Panc1 (cell line): ENCODE measurements around the gene NPIPB4. TPM values are rescaled to one million over a fixed set of nuclear protein-coding genes. Genes with fewer than 3 reads are reported as not detected.
"Not testable (repeated sequence)": the region's sequence is repeated elsewhere in the genome, so short reads cannot be mapped to it uniquely, and the experiment has no call there.

Experiments used
- ATAC-seq: fragments of 200-7000 bp; cut with Tn5 transposase; 2 replicates; pipeline ENCODE4 v1.9.1; 2020; ENCODE audit warnings: mild to moderate bottlenecking, moderate library complexity
- BruUV-seq: library from RNA; stranded (reverse); fragments of 400-500 nt; replicated peaks from 2 replicates; lab custom pipeline; 2021; lab: Mats Ljungman, UMichigan
- CTCF ChIA-PET: fragments of 300-600 bp; sonication (Branson Sonifier 250); formaldehyde crosslinking; loops from one replicate; lab custom pipeline; 2022; ENCODE audit warnings: antibody characterized with exemption; lab: Charles Lee
- POLR2A ChIA-PET: fragments of 300-600 bp; sonication (Branson Sonifier 250); formaldehyde crosslinking; loops from one replicate; lab custom pipeline; 2022; ENCODE audit warnings: antibody characterized with exemption; lab: Charles Lee
- DNase-seq: peaks from one replicate; pipeline ENCODE4 v3.0.0-alpha.2; 2010; ENCODE audit warnings: low read depth, low spot score
- H3K27ac ChIP-seq: 2 replicates; pipeline ENCODE4 v1.5.1; 2011; ENCODE audit warnings: mild to moderate bottlenecking, low read length, inconsistent platforms
- H3K27me3 ChIP-seq: fragments of 200-500 bp; sonication (Bioruptor generic); 2 replicates; pipeline ENCODE4 v1.6.0; 2014; ENCODE audit warnings: low read length, inconsistent platforms; ENCODE audit not compliant: control insufficient read depth, insufficient read depth
- H3K36me3 ChIP-seq: fragments of 200-500 bp; sonication (Bioruptor generic); 2 replicates; pipeline ENCODE4 v1.5.1; 2014; ENCODE audit warnings: inconsistent platforms, mild to moderate bottlenecking, low read length, moderate library complexity; ENCODE audit not compliant: control insufficient read depth, insufficient read depth
- H3K4me1 ChIP-seq: 2 replicates; pipeline ENCODE4 v1.5.1; 2011; ENCODE audit warnings: inconsistent platforms, mild to moderate bottlenecking, low read length, moderate library complexity; ENCODE audit not compliant: control insufficient read depth, insufficient read depth
- H3K4me3 ChIP-seq, 2 experiments: 2 replicates each; pipeline ENCODE4 v1.5.1; 2011 to 2012; ENCODE audit warnings: low read depth in 2 of 2, low read length in 2 of 2, mild to moderate bottlenecking in 2 of 2, inconsistent platforms in 1 of 2, moderate library complexity in 1 of 2
- H3K9me3 ChIP-seq: fragments of 200-500 bp; sonication (Bioruptor generic); 2 replicates; pipeline ENCODE4 v1.5.1; 2014; ENCODE audit warnings: low read depth, mild to moderate bottlenecking, inconsistent platforms, low read length, moderate library complexity; ENCODE audit not compliant: control insufficient read depth, insufficient read depth
- in situ Hi-C: cut with HindIII; loops from 2 replicates; pipeline ENCODE4 v1.10.0; 2016; ENCODE audit warnings: low sequenced_read_pairs, low pct_unique_long_range_greater_than_20kb
- intact Hi-C: fragments of 100-400 bp; cut with micrococcal nuclease; formaldehyde crosslinking; loops from one replicate; pipeline ENCODE4 v1.10.0; 2022; ENCODE audit not compliant: unreplicated experiment
- total RNA-seq: library from RNA; stranded (reverse); gene quantifications from one replicate; pipeline ENCODE4 v1.2.1, GENCODE V29; 2021; ENCODE audit not compliant: unreplicated experiment
- TF ChIP-seq, protein P1 (sequence below): fragments of 450-650 bp; IDR thresholded peaks from 2 replicates; pipeline ENCODE4 v1.5.1; 2017; ENCODE audit warnings: mild to moderate bottlenecking

Gene NPIPB4
- total RNA-seq, 1 experiment from 2014 or later: 87.8 TPM

DNA sequence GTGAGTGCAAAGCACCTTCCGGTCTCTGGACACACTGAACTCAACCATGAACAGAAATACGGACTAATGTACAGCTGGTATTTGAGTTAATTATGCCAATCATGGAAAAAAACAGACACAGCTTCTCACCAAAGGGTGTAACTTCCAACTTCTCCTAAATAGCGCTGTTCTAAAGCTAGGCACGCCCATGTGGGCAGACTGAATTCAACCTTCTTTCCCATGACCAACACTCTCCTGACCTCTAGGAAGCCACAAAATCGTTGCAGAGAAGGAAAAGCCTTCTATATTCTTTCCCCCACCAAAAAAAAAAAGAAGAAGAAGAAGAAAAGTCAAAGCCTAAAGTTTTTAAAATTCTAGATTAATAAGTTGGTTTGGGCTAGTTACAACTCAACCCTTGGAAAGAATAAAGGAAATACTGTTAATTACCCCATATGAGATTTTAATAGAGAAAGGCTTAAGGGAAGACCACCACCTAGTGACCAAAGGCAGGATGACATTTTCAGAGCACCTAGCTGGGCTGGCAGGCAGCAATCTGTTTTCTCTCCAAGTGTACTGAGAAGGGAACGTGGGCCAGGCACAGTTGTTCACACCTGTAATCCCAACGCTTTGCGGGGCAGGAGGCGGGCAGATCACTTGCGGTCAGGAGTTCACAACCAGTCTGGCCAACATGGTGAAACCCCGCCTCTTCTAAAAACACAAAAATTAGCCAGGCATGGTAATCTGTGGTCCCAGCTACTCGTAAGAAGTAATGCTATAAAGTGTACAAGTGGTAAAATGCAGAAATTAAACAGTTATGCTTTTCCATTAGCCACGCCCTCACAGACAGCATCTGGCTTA is 55.8 kb downstream of the NPIPB4 start:
- CTCF ChIA-PET, H3K9me3 ChIP-seq, H3K4me1 ChIP-seq, BruUV-seq, H3K27ac ChIP-seq, H3K36me3 ChIP-seq, POLR2A ChIA-PET, H3K4me3 ChIP-seq, H3K27me3 ChIP-seq, in situ Hi-C loops, DNase-seq, intact Hi-C loops: not testable (repeated sequence)
- TF ChIP-seq, protein P1, sequence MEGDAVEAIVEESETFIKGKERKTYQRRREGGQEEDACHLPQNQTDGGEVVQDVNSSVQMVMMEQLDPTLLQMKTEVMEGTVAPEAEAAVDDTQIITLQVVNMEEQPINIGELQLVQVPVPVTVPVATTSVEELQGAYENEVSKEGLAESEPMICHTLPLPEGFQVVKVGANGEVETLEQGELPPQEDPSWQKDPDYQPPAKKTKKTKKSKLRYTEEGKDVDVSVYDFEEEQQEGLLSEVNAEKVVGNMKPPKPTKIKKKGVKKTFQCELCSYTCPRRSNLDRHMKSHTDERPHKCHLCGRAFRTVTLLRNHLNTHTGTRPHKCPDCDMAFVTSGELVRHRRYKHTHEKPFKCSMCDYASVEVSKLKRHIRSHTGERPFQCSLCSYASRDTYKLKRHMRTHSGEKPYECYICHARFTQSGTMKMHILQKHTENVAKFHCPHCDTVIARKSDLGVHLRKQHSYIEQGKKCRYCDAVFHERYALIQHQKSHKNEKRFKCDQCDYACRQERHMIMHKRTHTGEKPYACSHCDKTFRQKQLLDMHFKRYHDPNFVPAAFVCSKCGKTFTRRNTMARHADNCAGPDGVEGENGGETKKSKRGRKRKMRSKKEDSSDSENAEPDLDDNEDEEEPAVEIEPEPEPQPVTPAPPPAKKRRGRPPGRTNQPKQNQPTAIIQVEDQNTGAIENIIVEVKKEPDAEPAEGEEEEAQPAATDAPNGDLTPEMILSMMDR: peak; percentile 74
- ATAC-seq: peak; percentile 91

DNA sequence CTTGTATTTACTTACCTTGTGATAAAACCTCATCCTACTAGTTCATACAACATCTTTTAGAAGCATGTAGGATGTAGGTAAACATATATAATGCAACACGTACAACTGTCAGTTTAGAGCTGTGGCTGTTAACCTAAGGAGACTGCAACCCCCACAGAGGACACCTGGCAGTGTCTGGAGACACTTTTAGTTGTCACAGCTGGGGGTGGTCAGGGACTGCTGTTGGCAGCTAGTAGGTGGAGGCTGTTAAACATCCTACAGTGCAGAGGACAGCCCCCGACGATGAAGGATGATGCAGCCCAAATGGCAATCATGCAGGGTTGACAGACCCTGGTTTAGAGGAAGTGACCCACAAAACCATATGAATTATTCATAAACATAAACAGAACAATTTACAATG is 59.0 kb downstream of the NPIPB4 start:
- intact Hi-C loops, POLR2A ChIA-PET, H3K36me3 ChIP-seq, CTCF ChIA-PET, in situ Hi-C loops, H3K27ac ChIP-seq, H3K9me3 ChIP-seq, DNase-seq, H3K4me3 ChIP-seq, H3K27me3 ChIP-seq, H3K4me1 ChIP-seq, ATAC-seq: not testable (repeated sequence)
- TSS peak; percentile 95 for BruUV-seq

DNA sequence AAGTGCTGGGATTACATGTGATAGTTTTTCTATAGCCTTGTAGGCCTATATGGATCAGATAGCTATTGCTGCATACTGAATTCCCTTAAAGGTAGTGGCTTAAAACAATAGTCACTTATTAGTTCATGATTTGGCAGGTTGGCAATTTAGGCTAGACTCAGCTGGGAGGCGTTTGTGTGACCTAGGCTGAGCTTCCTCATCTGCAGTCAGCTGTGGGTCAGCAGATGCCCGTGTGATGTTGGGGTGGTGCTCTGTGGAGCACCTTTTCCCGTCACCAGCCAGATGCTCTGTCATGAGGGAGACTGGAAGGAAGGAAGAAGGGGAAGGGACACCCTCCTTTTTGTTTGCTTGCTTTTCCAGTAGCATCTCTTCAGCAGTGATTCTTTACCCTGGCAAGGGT is 64.2 kb downstream of the NPIPB4 start:
- in situ Hi-C loops, CTCF ChIA-PET, intact Hi-C loops, ATAC-seq, H3K27me3 ChIP-seq, H3K4me1 ChIP-seq, BruUV-seq, H3K9me3 ChIP-seq, POLR2A ChIA-PET, H3K36me3 ChIP-seq, DNase-seq, H3K4me3 ChIP-seq, H3K27ac ChIP-seq: not testable (repeated sequence)

DNA sequence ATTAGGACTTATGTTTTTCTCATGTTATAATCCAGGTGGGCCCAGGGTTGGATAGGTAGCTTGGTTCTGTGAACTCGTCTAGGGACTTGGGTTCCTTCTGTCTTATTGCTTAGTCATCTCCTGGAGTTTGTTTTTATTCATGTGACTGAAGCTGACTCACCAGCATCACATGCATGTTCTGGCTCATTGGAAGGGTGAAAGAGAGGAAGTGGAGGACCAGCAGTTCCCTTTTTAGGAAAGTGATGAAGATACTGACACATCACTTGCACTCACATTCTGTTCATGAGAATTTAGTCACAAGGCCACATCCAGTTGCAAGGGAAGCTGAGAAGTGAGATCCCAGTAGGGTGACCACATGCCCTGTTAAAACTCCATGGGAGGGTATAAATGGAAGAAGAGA is 67.0 kb downstream of the NPIPB4 start:
- H3K4me3 ChIP-seq, H3K9me3 ChIP-seq, CTCF ChIA-PET, POLR2A ChIA-PET, in situ Hi-C loops, H3K4me1 ChIP-seq, H3K27ac ChIP-seq, BruUV-seq, DNase-seq, intact Hi-C loops, H3K36me3 ChIP-seq, H3K27me3 ChIP-seq: not testable (repeated sequence)
- peak; percentile 74 for ATAC-seq

Other genes with a start within 250 kb of the NPIPB4 start
- 0.23 TPM for gene IGSF6, start 205.1 kb downstream of the NPIPB4 start, total RNA-seq
- gene OTOA, start 193.8 kb downstream of the NPIPB4 start, total RNA-seq: not detected
- gene UQCRC2, start 95.6 kb upstream of the NPIPB4 start, total RNA-seq: 248 TPM
- not detected for gene PDZD9, start 143.4 kb upstream of the NPIPB4 start, total RNA-seq
- gene MOSMO, start 150.4 kb upstream of the NPIPB4 start, total RNA-seq: 20.6 TPM
- gene VWA3A, start 234.8 kb upstream of the NPIPB4 start, total RNA-seq: not detected